SW480 (cell line): ENCODE measurements around the gene BRAT1.
"Not testable (repeated sequence)": the region's sequence is repeated elsewhere in the genome, so short reads cannot be mapped to it uniquely, and the experiment has no call there.

Experiments
- DNase-seq: peaks from one replicate; pipeline ENCODE4 v3.0.0-alpha.2; 2016; ENCODE audit warnings: low spot score

Gene BRAT1

DNA sequence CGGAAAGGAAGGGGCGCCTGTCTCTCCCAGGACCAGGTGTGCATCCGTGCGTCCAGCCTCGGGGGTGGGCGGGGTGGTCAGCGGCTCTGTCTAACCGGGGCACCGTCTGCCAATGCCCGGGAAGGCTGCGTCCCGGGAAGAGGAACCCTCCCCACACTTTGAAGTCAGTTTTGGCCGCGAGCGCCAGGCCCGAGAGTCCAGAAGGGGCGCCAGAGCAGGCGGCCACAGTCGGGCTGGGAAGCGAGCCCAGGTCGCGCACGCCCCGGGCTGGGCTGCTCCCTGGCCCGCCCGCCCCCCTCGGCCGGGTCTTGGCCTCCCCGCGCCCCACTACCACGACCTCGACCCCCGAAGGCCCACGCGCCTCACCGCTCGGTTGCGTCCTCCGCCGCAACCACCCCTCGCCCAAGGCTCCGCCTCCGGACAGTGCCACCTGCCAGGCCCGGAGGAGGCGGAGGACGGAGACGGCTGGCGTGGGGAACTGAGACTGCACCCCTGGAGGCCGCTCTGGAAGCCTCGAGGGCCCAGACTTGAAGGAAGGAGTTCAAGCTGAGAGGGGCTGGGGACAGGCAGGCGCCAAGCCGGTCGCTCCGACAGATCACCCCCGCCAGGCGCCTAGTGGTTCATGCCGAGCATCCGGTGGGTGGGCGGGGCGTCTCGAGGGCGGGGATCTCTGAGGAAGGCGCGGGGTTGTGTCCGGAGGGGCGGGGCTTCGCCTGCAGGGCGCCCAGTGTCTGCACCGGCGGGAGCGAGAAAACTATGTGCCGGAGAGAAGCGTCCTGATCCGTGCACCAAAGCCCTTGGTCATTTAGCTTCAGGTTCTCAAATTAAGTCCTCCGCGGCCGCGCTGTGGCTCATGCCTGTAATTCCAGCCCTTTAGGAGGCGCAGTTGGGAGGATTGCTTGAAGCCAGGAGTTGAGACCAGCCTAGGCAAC is at the start of gene BRAT1:
BRAT1 (minus strand) TSS at position 404 of the 932 bp plus-strand sequence. CDS start 1,093 bp downstream, outside the sequence.
- peak; percentile 99 for DNase-seq

DNA sequence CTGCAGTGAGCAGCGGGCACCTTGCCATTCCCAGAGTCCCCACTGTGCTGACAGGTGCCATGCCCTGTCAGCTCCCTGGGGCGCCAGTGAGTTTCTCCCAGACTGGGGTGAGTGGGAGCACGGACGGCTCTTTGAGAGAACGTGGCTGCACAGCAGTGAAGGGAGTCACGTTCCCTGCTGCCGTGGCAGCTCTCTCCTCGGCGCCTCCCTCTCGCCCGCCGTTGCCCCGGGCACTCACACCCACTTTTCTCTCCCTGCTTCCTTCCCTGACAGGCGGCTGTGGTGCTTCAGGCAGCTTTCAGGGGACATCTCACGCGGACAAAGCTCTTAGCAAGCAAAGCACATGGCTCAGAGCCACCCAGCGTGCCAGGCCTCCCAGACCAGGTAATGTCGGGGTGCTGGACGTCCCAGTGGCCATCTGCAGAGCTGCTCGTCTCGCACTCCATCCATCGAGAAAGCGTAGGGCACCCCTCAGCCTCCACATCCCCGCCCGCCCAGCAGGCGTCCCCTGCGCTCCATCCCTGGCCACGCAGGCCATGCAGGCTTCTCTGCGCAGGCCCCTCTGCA is 49.4 kb upstream of the BRAT1 start:
- no peak for DNase-seq

DNA sequence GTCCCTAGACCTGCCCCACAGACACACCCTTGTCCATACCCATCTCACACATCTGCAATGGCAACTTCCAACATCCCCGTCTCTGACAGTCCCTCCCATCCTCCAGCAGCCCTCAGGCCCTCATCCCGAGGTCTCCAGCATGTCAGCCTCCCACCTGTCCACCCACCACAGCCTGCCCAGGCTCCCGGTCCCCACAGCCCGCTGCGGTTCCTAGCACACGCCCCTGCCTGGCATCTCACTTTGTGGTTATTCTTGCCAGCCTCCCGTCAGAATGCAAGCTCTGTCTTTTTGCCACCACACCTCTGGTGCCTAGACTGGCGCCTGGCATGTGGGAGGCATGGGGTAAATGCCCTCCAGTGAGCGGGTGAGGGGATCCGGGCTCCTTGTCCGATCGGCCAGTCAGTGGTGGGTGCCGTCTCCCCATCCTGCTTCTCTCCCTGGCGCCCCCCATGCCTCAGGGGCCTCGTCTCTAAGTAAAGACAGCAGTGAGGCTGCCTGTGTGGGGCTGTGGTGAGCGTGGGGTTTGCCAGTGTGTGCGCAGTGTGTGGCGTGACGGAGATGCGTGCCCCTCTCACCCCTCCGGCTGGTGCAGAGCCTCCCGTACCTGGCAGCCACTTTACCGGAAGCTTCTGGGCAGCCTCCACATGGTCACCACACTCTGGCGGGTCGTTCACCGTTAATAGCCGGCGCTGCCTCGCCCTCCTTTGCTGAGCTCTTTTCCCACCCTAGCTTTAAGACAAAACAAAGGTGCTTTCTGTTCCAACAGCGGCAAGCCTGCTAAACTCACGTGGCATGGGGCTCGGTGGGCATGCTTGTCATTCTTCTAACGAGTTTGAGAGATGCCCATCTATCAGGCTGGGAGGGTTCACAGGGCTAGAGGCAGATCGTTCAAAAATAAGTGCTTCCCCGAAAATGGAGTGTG is 48.0 kb upstream of the BRAT1 start:
- DNase-seq = peak; percentile 94

DNA sequence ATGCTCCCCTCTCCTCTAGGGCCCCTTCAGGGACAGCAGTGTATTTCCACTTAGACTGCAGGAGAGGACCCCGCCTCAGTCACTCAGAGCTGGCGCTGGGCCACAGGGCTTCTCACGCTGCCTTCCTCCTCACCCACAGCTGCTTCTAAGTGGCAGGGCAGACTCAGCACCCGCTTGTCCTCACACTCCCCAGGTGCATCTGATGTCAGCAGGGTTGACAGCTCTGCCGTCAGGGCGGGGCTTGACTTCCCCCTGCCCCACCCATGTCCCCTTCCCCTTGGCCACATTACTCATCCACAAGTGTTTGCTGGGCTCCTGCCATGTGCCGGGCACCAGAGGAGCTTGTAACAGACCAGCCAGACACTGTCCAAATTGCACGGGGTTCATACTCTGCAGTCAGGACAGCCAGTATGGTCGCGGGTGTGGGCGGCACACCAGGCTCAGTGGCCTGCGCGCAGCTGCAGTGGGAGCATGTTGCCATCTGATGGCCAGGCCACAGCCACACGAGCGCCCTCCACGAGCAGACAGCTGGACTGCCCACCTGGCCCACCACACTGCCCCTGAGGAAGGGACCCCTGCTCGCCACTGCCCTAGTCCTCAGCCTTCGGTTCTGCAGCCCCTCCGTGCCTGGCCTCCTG is 47.2 kb upstream of the BRAT1 start:
- peak; percentile 84 for DNase-seq

DNA sequence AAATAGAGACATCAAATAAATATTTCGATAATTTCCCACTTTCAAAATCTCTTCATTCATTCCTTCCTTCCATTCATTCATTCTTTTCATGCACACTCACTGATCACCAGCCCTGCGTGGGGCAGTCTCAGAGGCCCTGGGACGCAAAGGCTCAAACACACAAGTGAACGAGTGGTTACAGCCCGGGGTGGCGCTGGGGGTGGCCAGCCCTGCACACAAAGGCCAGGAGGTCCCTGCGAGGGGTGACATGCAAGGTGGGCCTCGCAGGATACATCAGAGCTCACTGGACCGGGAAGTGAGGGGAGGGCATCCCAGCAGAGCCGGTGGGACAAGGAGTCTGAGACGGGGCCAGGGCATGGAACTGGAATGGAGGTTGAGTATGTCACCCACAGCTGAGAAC is 46.6 kb upstream of the BRAT1 start:
- no peak for DNase-seq

DNA sequence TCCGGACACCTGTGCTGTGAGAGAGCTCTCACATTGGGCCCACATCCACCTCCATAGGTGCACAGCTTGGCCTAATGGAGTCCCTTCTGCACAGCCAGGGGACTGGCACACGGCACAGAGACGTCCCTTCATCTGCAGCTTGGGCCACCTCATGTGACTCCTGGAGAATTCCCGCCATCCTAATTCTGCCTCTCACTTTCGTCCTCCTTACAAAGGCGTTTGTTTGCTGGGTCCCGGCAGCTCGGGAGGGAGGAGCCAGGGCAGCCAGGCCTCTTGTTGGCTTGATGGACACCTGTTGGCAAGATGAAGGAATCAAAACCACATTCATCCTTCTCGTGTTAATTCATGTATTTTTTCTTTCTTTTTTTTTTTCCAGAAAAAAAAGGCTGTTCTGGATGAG is 45.7 kb upstream of the BRAT1 start:
- no peak for DNase-seq

DNA sequence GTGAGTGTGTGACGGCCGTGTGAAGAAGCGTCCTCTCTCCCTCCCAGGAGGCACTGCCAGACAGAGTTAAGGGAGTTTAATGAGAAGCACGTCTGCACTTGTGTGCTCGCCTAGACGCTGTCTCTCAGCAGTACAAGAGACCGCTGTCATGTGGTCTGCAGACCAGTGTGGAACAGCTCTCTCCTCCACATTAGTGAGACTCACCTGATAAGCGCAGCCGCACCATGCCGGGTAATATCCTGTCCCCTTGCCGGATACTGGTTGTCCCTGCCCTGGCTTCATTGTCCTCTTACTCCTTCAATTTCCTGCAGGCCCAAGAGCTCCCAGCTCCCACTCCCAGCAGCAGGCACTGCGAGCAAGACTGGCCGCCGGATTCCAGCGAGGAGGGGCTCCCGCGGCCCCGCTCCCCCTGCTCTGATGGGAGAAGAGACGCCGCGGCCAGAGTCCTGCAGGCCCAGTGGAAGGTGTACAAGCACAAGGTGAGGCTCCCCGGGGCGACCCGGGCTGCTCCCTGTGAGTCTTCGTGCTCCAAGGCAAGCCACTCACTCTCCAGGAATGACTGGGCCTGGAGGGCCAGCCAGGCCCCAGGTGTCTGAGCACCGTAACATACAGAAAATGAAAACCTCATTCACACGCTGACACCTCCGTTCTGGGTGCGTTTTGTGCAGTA is 43.0 kb upstream of the BRAT1 start:
- DNase-seq = no peak

DNA sequence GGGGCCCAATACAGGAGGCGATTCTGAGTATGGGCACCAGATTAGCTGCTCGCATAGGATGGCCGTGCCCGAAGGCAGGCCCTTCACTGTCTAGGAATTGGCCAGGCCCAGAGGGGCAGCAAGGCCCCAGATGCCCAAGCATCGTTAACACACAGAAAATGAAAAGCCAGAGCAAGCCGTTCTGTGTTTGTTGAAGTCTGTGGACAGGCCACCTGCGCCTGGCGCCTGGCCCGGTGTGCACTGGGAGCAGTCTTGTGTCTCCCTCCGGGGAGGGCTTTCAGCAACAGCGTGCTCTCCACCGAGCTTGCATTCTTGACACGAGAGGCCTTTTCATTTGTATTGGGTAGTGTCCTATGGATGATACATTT is 41.9 kb upstream of the BRAT1 start:
- no peak for DNase-seq

DNA sequence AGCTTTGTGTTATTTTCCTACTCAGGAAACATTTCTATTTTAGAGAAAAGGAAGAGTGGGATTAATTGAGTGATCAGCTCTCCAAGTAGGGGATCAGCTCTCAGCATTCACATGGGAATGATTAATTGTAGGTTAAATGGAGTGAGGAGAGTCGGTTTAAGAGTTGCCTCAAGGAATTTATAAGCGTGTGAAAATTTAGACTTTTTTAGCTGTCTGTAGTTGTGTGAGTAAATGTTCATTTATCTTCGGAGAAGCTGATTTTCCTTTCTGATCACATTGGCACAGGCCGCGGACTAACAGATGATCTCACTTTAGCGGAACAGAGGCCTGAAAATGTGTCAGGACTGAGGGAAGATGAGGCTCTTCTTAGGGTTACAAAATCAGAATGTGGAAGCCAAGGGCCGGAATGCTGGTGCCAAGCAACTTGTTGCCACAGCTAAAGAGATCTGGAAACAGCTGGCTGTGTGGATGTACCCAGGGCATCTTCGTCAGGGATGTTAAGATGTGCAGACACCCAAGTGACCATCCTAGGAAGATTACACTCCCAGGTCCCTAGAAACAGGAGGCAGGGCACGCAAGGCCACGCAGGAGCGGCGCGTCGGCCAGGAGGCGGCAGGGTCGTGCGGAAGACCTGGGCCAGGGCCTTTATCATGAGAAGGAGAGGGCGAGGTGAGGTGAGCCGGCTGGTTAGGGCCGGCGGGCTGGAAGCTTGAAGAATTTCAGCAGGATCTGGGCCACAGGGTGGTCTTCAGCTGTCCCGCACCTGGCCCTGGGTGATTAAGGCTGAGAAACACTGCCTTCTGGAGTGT is 41.3 kb upstream of the BRAT1 start:
- DNase-seq = no peak

DNA sequence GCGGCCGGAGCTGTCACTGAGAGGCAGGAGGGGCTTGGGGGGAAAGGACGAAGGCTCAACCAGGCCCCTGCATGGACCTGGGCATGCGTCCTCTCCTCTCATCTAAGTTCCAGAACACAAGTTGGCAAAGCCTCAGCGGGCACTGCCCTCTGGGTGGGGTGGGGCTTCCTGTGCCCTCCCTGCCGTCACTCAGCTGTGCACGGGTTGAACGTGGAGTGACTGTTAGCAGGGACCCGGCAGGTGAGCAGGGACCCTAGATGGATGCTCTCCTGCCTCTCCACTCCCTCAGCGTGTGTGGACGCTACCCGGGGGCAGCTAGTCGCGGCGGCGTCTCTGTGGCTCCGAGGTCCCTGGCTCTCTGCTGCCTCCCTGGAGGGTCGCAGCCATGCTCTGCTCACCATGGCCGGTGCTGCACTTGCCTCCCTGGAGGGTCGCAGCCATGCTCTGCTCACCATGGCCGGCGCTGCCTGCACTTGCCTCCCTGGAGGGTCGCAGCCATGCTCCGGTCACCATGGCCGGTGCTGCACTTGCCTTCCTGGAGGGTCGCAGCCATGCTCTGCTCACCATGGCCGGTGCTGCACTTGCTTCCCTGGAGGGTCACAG is 40.0 kb upstream of the BRAT1 start:
- DNase-seq = no peak

DNA sequence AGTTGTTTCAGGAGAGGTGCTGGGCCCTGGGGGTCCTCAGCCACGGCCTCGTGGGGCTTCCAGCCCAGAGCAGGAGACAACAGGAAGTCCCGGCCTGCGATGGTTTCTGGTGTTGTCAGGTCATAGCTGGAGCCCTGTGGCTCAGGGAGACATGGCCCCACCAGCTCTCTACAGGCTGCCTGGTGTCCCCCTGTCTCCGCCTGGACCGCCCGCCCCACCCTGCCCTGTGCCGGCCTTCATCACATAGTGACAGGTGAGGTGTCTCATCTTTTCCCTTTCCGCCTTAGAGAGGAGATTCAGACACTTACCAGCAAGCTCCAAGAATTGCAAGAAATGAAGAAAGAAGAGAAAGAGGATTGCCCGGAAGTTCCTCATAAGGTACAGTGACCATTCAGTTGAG is 39.3 kb upstream of the BRAT1 start:
- DNase-seq = no peak

DNA sequence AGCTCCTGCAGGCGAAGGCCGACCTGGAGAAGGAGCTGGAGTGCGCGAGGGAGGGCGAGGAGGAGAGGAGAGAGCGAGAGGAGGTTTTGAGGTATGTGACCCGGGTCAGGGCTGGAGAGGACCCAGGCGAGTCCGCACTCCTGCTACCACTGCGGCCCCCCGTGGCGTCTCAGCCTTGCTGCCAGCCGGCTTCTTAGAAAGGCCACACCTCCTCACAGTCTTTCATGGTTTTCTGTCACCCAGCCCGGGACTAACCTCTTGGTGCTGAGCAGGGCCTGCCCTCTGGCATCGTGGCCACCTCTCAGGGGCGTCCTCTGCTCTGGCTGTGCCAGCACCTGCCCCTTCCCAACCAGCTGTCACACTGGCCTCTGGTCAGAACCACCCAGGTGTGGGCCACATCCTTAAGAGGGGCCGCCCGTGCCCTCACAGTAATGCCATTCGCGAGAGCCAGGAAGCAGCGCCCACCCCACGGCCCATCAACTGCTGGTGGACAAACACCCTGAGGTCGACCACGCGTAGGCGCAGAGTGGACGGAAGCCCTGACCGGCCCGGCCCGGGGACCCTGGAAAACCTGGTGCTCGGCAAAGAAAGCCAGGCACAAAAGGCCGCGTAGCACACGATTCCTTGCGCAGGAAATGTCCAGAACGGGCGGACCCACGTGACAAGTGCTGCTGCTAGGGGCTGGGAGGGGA is 37.9 kb upstream of the BRAT1 start:
- no peak for DNase-seq

DNA sequence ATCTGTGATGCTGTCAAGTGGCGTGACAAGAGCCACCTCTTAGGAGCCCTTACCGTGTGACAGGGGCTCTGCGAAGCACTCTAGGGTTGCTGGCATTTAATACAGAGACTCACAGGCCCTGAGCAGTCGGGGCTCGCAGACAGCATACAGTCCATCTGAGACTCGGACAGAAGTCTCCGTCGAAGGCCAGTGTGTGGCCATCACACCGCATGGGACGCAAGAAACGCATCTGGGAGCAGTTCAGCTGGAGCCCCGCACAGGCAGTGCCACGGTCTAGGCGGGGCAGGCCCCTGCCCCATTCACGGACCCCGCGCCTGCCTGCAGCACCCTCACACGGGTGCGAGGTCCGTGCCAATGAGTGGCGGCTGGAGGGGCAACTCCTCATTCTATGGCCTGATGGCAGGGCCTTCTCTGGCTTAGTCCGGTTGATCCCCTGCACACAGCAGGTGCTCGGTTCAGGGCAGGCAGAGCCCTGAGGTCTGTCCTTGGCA is 37.1 kb upstream of the BRAT1 start:
- no peak for DNase-seq

DNA sequence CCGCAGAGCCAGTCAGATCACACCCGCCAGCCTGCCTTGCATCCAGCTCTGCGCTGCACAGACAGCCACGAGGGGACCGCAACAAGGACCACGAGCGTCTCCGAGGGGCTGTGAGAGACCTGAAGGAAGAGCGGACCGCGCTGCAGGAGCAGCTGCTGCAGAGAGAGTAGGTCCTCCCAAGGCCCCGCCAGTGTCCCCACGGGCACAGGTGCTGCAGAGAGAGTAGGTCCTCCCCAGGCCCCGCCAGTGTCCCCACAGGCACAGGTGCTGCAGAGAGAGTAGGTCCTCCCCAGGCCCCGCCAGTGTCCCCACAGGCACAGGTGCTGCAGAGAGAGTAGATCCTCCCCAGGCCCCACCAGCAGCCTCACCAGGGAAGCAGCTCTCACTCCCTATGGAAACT is 34.6 kb upstream of the BRAT1 start:
- DNase-seq = not testable (repeated sequence)

DNA sequence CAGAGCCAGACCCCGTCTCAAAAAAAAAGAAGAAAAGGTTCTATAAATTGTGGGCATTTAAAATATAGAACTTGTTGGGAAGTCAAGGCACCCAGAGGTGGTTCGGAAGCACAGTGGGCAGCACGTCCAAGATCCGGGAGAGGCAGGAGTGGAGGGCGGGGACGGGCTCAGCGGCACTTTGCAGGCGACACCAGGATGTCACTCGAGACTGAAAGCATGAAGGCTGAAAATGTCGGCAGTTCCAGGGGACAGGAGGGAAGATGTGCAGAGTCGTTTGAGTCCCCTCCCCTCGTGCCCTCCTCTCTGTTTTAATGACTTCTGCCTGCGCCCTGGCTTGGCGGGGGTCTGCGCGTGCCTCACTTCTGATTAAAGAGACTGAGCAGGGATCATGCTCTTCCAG is 34.0 kb upstream of the BRAT1 start:
- no peak for DNase-seq

DNA sequence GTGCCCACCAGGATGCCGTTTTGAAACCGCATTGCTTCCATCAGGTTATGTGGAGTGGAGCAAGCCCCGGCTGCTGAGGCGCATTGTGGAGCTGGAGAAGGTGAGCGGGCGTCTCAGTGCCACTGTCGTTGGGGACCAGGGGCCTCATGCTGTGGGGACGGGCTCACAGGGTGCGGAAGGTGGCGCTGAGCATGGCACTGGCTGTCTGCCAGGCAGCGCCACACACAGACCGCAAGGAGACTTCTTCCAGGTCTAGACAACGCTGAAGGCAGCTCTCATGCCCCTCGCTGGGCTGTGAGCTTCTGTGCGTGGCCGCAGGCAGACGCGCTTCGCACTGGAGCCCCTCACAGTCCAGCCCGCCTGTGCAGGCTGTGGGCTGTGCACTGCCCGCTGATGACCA is 32.5 kb upstream of the BRAT1 start:
- DNase-seq = no peak

DNA sequence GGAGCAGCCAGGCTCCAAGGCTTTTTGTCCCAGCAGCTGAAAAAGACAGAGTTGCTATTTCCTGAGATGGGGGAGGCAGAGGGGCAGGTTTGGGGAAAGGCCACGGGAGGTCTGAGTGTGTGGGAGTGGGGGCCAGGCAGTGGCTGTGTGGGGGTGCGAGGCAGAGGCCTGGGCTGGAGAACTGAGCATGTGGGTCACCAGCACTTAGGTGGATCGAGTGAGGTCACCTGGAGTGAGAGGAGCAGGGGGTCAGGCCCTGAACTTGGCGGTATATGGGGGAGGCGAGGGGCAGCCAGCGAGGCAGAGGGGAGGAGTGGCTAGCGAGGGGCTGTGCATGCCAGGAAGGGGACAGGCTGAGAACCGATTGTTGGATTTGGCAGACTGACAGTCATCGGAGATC is 31.8 kb upstream of the BRAT1 start:
- DNase-seq = no peak

DNA sequence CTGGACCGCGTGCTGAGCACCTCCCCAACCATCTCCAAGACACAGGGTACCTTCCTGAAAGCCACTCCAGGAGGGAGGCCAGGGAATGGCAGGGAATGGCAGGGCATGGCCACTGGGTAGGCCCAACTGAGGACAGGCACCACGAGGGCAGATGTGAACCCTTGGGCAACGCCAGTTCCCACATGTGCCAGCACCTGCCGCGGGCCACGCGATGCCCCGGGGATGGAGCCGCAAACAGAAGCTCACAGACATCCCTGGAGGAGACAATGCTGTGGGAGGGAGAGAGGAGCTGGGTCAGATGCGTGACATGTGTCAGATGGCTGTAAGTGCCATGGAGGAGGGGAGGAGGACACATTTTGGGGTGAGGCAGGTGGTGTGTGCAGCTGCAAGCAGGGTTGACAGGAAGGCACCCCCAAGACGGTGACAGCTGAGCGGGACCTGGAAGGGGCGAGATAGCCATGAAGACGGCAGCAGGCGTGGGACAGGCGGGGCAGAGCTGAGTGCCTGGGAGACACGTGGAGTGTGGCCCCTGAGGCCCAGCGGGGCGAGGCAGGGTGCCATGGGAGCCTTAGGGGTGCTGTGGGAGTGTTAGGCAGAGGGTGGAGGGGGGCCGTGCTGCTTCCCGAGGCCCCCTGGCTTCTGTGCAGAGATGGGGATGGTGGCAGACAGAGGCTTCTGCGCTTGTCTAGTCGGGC is 31.1 kb upstream of the BRAT1 start:
- DNase-seq = no peak

DNA sequence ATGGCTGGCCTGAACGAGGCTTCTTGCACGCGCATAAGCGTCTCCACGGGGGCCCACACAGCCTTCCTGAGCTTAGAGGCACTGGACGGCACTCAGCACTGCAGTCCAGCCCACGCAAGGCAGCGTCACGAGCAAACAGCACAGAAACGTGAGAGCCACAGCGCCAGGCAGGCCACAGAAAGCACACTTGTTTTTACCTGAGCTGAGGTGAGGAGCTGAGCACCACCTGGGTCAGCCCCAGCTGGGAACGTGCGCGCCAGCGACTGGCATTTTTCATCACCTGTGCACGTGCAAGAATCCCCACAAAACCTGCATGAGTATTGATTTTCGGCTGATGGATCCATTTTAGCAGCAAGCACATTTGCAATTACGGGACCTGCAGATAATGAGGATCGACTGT is 30.1 kb upstream of the BRAT1 start:
- no peak for DNase-seq
